NCI-H2196 (cell line): ENCODE results near the gene NF1.
A peak's percentile ranks its signal among the peaks of the same experiment; 100 is the strongest.
"Not testable (repeated sequence)": the region's sequence is repeated elsewhere in the genome, so short reads cannot be mapped to it uniquely, and the experiment has no call there.

Source experiments
- DNase-seq: peaks from one replicate; lab custom pipeline; 2025; ENCODE audit not compliant: unreplicated experiment; lab: John Stamatoyannopoulos, UW

The NF1 gene

DNA sequence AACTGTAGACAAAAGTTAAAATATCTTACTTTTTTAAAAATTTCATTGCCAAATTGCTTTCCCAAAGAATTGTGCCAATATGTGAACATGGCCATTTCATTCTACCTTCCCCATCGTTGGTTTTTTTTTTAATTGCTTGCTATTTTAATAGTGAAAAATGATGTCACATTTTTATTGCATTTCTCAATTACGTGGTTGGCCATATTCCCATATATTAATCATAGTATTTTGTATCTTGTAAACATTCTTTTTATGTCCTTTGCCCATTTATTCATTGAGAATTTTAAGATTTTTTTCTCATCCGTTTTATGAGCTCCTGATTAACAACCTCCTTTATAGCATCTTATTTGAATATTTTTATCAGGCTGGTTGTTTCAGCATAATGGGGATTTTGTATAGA lies 195.0 kb downstream of the NF1 start:
- no peak for DNase-seq

- DNase-seq = no peak
These were observed 197.0 kb downstream of the NF1 start for GRCh38 chr17:31291820-31292219.

- no peak for DNase-seq
These were observed 198.8 kb downstream of the NF1 start for GRCh38 chr17:31293581-31293980.

DNA sequence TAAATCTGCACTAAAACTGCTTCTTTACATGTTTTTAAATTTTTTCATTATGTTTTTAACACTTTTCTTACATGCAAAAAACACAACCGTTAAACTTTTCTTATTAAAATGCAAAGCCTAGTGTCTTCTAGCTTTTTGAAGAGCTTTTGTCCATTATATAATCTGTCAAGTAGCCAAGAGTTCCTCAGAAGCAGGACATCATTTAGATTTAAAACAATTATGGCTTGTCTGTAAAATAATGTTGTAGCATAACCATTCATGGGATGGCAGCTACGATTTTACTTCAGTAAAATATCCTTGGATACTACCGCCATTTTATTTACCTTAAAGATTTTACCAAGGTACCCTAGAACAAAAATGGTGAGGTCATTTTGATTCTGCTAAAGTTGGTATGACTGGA lies 199.5 kb downstream of the NF1 start:
- DNase-seq = no peak

- DNase-seq = no peak
These were observed 200.2 kb downstream of the NF1 start for GRCh38 chr17:31294820-31295488.

DNA sequence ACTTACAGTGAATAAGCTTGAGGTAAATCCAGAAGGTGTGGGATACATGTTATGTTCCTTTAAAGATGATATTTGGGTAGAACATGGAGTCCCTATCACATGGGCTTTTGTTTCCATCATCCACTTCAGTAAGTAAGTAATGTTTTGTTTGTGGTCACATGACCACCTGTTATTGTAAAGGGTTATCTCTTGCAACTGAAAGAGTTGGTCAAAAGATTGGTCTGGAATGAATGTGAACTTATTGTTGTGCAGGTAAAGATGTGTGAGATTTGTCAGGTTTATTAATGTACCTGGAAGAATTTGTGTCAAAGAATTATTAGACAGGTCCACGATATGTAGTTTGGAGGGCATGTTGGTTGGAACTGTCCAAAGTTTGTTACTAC lies 200.7 kb downstream of the NF1 start:
- no peak for DNase-seq

- no peak for DNase-seq
These were observed 201.4 kb downstream of the NF1 start for GRCh38 chr17:31296142-31296541.

- DNase-seq = no peak
These were observed 202.3 kb downstream of the NF1 start, which contains the start of gene OMG for GRCh38 chr17:31297090-31297489. OMG (minus strand) TSS chr17:31297239; CDS start chr17:31296331, 908 bp downstream.

GRCh38 chr17:31299624-31300023 lies 204.8 kb downstream of the NF1 start:
- no peak for DNase-seq

GRCh38 chr17:31307640-31308039 lies 212.9 kb downstream of the NF1 start:
- no peak for DNase-seq

- DNase-seq = no peak
These were observed 213.9 kb downstream of the NF1 start for GRCh38 chr17:31308372-31309334.

- DNase-seq = no peak
These were observed 214.8 kb downstream of the NF1 start for GRCh38 chr17:31309556-31309955.

GRCh38 chr17:31310260-31310659 lies 215.5 kb downstream of the NF1 start:
- no peak for DNase-seq

GRCh38 chr17:31310886-31311285 lies 216.1 kb downstream of the NF1 start:
- DNase-seq = no peak

DNA sequence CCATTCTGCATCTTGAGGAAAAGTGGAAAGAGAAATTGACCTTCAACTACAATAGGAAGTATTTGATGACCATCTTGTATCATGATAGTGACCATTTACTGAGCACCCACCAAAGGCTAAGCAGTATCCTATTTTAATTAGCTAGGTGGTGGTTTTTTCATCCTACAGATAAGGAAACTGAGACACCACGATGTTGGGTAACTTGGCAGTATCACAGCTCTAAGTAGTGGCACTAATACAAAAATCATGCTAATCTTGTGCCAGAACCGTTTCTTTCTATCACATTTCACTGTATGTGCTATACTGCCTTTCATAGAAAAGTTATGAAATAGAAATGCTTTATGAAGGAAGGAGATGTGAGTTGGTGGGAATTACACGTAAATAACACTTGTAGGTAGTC lies 216.7 kb downstream of the NF1 start:
- DNase-seq = no peak

DNA sequence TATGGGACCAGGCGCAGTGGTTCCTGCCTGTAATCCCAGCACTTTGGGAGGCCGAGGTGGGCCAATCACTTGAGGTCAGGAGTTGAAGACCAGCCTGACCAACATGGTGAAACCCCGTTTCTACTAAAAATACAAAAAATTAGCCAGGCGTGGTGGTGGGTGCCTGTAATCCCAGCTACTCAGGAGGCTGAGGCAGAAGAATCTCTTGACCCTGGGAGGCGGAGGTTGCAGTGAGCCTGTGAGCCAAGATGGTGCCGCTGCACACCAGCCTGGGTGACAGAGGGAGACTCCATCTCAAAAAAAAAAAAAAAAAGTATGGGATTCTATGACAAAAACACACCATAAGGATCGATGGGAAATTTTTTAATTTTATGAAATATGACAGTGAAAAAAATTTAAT lies 217.4 kb downstream of the NF1 start:
- DNase-seq = not testable (repeated sequence)

DNA sequence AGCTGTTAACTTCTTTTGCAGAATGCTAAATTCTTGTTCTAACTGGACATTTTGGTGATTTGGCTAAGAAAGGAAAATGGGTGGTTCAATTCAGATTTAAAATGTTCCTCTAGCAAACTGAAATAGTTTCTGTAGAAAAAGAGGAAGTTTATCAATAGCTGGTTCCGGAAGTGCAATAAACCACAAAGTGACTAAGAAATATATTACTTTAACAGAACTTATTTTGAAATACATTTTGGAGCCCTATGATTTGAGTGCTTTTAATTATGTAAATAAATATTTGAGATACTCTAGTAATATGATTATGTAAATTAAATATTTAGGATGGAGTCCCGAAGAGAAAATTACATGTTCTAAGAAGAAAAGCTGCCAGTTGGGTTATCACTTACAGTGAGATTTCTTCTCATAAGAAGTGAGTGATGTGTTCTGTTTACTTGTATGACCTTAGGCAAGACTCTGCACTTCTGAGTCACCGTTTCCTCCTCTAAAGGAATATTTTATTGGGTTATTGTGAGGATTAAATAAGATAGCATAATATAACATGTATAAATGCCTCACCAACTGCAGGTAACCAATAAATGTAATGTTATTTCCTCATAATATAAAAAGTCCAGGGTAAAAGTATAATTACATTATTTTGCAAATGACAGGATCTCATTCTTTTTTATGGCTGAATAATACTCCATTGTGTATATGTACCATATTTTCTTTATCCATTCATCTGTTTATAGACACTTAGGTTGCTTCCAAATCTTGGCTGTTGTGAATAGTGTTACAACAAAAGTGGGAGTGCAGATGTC lies 219.4 kb downstream of the NF1 start, which contains the start of gene EVI2B:
Gene EVI2B, minus strand, starts transcription at position 73 of the 800 bp plus-strand sequence. CDS start 8,445 bp downstream, outside the sequence.
- DNase-seq = no peak

DNA sequence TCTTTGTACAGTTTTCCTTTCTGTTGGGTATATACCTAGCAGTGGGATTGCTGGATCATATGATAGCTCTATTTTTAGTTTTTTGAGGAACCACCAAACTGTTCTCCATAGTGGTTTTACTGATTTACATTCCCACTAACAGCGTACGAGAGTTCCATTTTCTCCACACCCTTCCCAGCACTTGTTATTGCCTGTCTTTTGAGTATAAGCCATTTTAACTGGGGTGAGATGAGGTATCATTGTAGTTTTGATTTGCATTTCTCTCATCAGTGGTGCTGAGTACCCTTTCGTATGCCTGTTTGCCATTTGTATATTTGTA lies 220.0 kb downstream of the NF1 start:
- no peak for DNase-seq

DNA sequence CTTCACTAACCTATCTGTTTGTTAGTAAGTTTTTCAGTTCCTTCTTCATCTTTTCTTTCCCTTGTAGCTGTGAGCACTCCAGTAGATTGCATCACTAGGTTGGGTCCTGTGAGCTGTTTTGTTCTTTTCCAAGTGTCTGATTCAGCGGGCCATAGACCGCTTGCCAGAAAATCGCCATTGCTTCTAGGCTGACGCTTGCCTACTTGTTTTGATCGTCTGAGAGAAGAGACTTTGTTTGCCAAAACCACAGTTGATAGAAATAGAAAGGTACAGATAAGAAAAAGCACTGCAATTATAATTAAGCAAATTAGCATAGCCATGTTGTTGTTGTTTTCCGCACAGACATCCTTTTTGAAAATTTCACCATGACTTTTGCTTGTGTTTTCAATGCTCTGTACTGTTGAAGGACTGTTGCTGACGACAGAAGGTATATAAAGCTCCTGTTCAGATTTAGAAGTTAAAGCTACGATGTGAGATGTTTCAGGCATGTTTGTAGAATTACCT lies 223.6 kb downstream of the NF1 start:
- DNase-seq = peak; percentile 5

GRCh38 chr17:31318851-31319661 lies 224.3 kb downstream of the NF1 start:
- DNase-seq = no peak
